Stimulated activated CD4-positive, alpha-beta T cell treated with anti-CD3 and anti-CD28 coated beads, Interleukin-15, amount 100 ng/mL, for 1 hour (primary cell): Measurements from ENCODE around the gene ROR2.

Source experiments
- DNase-seq, 2 donors: peaks; one replicate each; pipeline ENCODE4 v3.0.0-alpha.2; 2020; ENCODE audit warnings: low read depth in 1 of 2, low spot score in 1 of 2

Gene ROR2

GRCh38 chr9:91753711-91754110, 196.3 kb downstream of the ROR2 start:
- no peak for DNase-seq

- DNase-seq: no peak
These were observed 198.1 kb downstream of the ROR2 start for GRCh38 chr9:91751922-91752321.

GRCh38 chr9:91750343-91750742, 199.7 kb downstream of the ROR2 start:
- no peak for DNase-seq

- DNase-seq: no peak
These were observed 203.1 kb downstream of the ROR2 start for GRCh38 chr9:91746904-91747303.

- no peak for DNase-seq
These were observed 203.7 kb downstream of the ROR2 start for GRCh38 chr9:91746357-91746756.

GRCh38 chr9:91744114-91744513, 205.9 kb downstream of the ROR2 start:
- DNase-seq: no peak

GRCh38 chr9:91741522-91741921, 208.5 kb downstream of the ROR2 start:
- DNase-seq: no peak

- DNase-seq: no peak
These were observed 209.3 kb downstream of the ROR2 start for GRCh38 chr9:91740701-91741100.

GRCh38 chr9:91736898-91737601, 213.0 kb downstream of the ROR2 start:
- no peak for DNase-seq

- DNase-seq: no peak
These were observed 213.7 kb downstream of the ROR2 start for GRCh38 chr9:91736311-91736710.

GRCh38 chr9:91735049-91735448, 215.0 kb downstream of the ROR2 start:
- no peak for DNase-seq

GRCh38 chr9:91734371-91734981, 215.6 kb downstream of the ROR2 start:
- DNase-seq: peak in 1 of 2 donors; percentile 52

- DNase-seq: no peak
These were observed 216.9 kb downstream of the ROR2 start for GRCh38 chr9:91733006-91733624.

- no peak for DNase-seq
These were observed 217.6 kb downstream of the ROR2 start for GRCh38 chr9:91732187-91733005.

GRCh38 chr9:91730806-91731205, 219.2 kb downstream of the ROR2 start:
- DNase-seq: no peak

GRCh38 chr9:91729558-91729842, 220.5 kb downstream of the ROR2 start:
- DNase-seq: no peak

GRCh38 chr9:91727972-91728371, 222.1 kb downstream of the ROR2 start:
- no peak for DNase-seq

- no peak for DNase-seq
These were observed 222.6 kb downstream of the ROR2 start for GRCh38 chr9:91727316-91727861.

GRCh38 chr9:91726406-91727100, 223.5 kb downstream of the ROR2 start:
- DNase-seq: no peak

- DNase-seq: no peak
These were observed 224.4 kb downstream of the ROR2 start for GRCh38 chr9:91725651-91726050.
